Keratinocyte (primary cell): ENCODE results near the gene SERPINA5. TPM values are rescaled to one million over a fixed set of nuclear protein-coding genes. Genes with fewer than 3 reads are reported as not detected.

Source experiments
- DNase-seq: peaks from one replicate; pipeline ENCODE4 v3.0.0-alpha.2; 2011; ENCODE audit warnings: low read depth, missing footprints, low spot score
- FAIRE-seq: peaks from 2 replicates; lab custom pipeline; 2011; peaks lifted over from hg19 to GRCh38; lab: Jason Lieb, UNC
- H2AFZ ChIP-seq: 2 replicates; pipeline ENCODE4 v1.6.0; 2012; ENCODE audit warnings: low read length, control low read depth, inconsistent platforms; ENCODE audit not compliant: control insufficient read depth
- H3K27ac ChIP-seq: 2 replicates; pipeline ENCODE4 v1.5.1; 2011; ENCODE audit warnings: low read length; ENCODE audit not compliant: control insufficient read depth, insufficient read depth
- H3K27me3 ChIP-seq: 3 replicates; pipeline ENCODE4 v1.6.0; 2011; ENCODE audit warnings: low read length; ENCODE audit not compliant: control insufficient read depth, insufficient read depth; ENCODE audit errors: extremely low read depth
- H3K36me3 ChIP-seq, 2 experiments: 2 replicates in 1 of 2; 3 replicates in 1 of 2; pipeline ENCODE4 v1.5.1; 2011; ENCODE audit warnings: low read length in 2 of 2, mild to moderate bottlenecking in 1 of 2; ENCODE audit not compliant: control insufficient read depth in 2 of 2, insufficient read depth in 2 of 2; ENCODE audit errors: extremely low read depth in 1 of 2
- H3K4me1 ChIP-seq: 3 replicates; pipeline ENCODE4 v1.5.1; 2011; ENCODE audit warnings: low read length; ENCODE audit not compliant: control insufficient read depth, insufficient read depth; ENCODE audit errors: extremely low read depth
- H3K4me2 ChIP-seq: 3 replicates; pipeline ENCODE4 v1.6.0; 2011; ENCODE audit warnings: low read depth, low read length; ENCODE audit not compliant: control insufficient read depth, insufficient read depth; ENCODE audit errors: extremely low read depth
- H3K4me3 ChIP-seq, 3 experiments: fragments of 200-600 bp in 1 of 3; sonication (generic) in 1 of 3; 2 replicates in 2 of 3; 3 replicates in 1 of 3; pipeline ENCODE4 v1.5.1; 2011 to 2016; ENCODE audit warnings: low read length in 3 of 3, mild to moderate bottlenecking in 3 of 3, control low read depth in 2 of 3, inconsistent platforms in 1 of 3, low read depth in 1 of 3, mixed read lengths in 1 of 3, mixed run types in 1 of 3, moderate library complexity in 1 of 3; ENCODE audit not compliant: control insufficient read depth in 2 of 3, insufficient read depth in 2 of 3; ENCODE audit errors: extremely low read depth in 1 of 3
- H3K79me2 ChIP-seq: 2 replicates; pipeline ENCODE4 v1.6.0; 2012; ENCODE audit warnings: low read length; ENCODE audit not compliant: control insufficient read depth, insufficient read depth
- H3K9ac ChIP-seq: 3 replicates; pipeline ENCODE4 v1.6.0; 2011; ENCODE audit warnings: low read length; ENCODE audit not compliant: control insufficient read depth, insufficient read depth; ENCODE audit errors: extremely low read depth
- H3K9me1 ChIP-seq: 3 replicates; pipeline ENCODE4 v1.6.0; 2011; ENCODE audit warnings: low read length; ENCODE audit not compliant: control insufficient read depth, insufficient read depth; ENCODE audit errors: extremely low read depth
- H3K9me3 ChIP-seq: 2 replicates; pipeline ENCODE4 v1.5.1; 2012; ENCODE audit warnings: low read depth, low read length; ENCODE audit not compliant: control insufficient read depth
- H4K20me1 ChIP-seq: 3 replicates; pipeline ENCODE4 v1.6.0; 2011; ENCODE audit warnings: low read length; ENCODE audit not compliant: control insufficient read depth, insufficient read depth; ENCODE audit errors: extremely low read depth
- EZH2 ChIP-seq: IDR thresholded peaks from one replicate; pipeline ENCODE4 v1.6.1; 2012; ENCODE audit warnings: inconsistent platforms, mild to moderate bottlenecking, low read length, moderate library complexity
- dilution Hi-C: fragments of 300-500 bp; cut with MboI; formaldehyde crosslinking; loops from one replicate; pipeline ENCODE4 v1.7.0; 2020; ENCODE audit warnings: low sequenced_read_pairs; ENCODE audit not compliant: extremely low pct_ligation_motif_present
- polyA plus RNA-seq, 5 experiments: library from polyadenylated mRNA; depleted of rRNA in 3 of 5; stranded (reverse) in 3 of 5; stranded (forward) in 1 of 5; unstranded in 1 of 5; fragments of >200 nt; gene quantifications; 1 replicate in 1 of 5; 2 replicates in 3 of 5; 3 replicates in 1 of 5; pipeline versions ENCODE4 v1.2.1 to v1.2.3, GENCODE V29; 2011 to 2012; ENCODE audit warnings: missing spikeins in 2 of 5, low read depth in 1 of 5, low replicate concordance in 1 of 5
- TF ChIP-seq, protein P1 (sequence below), 3 experiments: IDR thresholded peaks in 1 of 3; conservative IDR thresholded peaks in 1 of 3; optimal IDR thresholded peaks in 1 of 3; 2 replicates in 2 of 3; 3 replicates in 1 of 3; pipeline versions ENCODE3 to v1.5.1; 2011; ENCODE audit warnings: low read length in 3 of 3, mild to moderate bottlenecking in 3 of 3, moderate library complexity in 2 of 3, control low read depth in 1 of 3, inconsistent platforms in 1 of 3; ENCODE audit not compliant: insufficient read depth in 2 of 3; ENCODE audit errors: extremely low read depth in 1 of 3

Gene SERPINA5
- polyA plus RNA-seq, 1 donor (not counting 4 experiments of a cell fraction or from before 2014, with no cell fraction given): not detected

DNA sequence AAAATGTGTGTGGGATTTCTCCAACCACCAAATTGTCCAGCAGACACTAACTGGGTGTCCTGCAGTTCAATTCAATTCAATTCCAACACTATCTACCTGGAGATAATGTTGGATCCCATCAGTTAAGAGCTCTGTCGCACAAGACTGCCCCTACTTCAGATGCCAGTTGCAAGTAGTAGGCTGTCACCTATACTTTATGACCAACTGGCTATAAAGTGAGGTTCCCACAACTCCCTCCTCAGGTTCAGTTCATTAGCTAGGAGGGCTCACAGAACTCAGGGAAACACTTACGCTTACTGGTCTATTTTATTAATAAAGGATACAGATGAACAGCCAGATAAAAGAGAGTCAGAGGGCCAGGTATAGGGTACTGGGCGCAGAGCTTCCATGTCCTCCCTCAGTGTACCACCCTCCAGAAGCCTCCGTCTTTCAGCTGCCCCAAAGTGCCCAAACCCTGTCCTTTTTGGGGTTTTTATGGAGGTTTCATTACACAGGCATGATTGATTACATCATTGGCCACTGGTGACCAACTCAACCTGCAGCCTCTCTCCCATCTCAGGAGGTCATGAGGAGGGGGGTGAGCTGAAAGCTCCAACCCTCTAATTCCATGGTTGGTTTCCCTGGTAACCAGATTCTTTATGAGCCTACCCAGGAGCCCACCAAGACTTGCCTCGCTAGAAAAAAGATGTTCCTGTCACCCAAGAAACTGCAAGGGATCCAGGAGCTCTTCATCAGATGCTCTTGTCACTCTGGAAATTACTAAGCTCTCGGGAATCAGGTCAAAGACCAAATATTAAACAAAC is 7.5 kb upstream of the SERPINA5 start:
- no peak for FAIRE-seq
- DNase-seq: no peak
- TF ChIP-seq, protein P1, sequence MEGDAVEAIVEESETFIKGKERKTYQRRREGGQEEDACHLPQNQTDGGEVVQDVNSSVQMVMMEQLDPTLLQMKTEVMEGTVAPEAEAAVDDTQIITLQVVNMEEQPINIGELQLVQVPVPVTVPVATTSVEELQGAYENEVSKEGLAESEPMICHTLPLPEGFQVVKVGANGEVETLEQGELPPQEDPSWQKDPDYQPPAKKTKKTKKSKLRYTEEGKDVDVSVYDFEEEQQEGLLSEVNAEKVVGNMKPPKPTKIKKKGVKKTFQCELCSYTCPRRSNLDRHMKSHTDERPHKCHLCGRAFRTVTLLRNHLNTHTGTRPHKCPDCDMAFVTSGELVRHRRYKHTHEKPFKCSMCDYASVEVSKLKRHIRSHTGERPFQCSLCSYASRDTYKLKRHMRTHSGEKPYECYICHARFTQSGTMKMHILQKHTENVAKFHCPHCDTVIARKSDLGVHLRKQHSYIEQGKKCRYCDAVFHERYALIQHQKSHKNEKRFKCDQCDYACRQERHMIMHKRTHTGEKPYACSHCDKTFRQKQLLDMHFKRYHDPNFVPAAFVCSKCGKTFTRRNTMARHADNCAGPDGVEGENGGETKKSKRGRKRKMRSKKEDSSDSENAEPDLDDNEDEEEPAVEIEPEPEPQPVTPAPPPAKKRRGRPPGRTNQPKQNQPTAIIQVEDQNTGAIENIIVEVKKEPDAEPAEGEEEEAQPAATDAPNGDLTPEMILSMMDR (optimal IDR thresholded peaks at IDR 0.05 in 1 of 3, IDR thresholded peaks at IDR 0.05 in 1 of 3, conservative IDR thresholded peaks at IDR 0.05 in 1 of 3; ENCODE audit: extremely low read depth in 1 of 3, insufficient read depth in 2 of 3, low read length in 3 of 3): no peak
- TF ChIP-seq EZH2: no peak

DNA sequence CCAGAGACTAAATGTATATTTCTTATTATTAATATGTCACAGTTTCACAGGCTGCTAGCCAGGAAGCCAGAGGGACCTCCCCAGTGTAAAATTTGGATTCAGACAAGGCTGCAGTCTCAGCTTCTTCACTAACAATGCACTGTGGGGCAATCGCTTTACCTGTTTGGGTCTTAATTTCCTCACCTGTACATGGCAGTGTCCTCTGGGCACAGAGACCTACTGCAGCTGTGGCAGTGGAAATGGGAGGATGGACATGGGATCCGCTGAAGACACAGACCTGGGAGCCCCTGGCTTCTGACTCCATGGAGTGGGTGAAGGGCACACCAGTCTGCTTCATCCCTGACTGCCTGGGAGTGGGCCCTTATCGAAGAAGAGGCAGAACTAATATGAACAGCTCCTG is 6.9 kb upstream of the SERPINA5 start:
- Histone ChIP-seq H4K20me1 (no peaks in the 10 kb centered on the region), H3K4me3 (no peak overlapping the region), H3K4me2 (no peak overlapping the region), H3K27ac (no peak overlapping the region), H3K4me1 (no peaks in the 10 kb centered on the region), H3K9me1 (no peaks in the 10 kb centered on the region), H3K79me2 (no peaks in the 10 kb centered on the region), H2AFZ (no peak overlapping the region), H3K9me3 (no peaks in the 10 kb centered on the region), H3K27me3 (no peaks in the 10 kb centered on the region), H3K9ac (no peak overlapping the region), H3K36me3 (no peaks in the 10 kb centered on the region)
- dilution Hi-C loops: no loop called here
- no peak for TF ChIP-seq EZH2
- TF ChIP-seq, protein P1 (optimal IDR thresholded peaks at IDR 0.05 in 1 of 3, IDR thresholded peaks at IDR 0.05 in 1 of 3, conservative IDR thresholded peaks at IDR 0.05 in 1 of 3; ENCODE audit: extremely low read depth in 1 of 3, insufficient read depth in 2 of 3, low read length in 3 of 3): no peak
- FAIRE-seq (no peak), DNase-seq (no peak)

More for the DNA sequence above, 7.5 kb upstream of the SERPINA5 start:
- Histone ChIP-seq H3K4me1 (no peaks in the 10 kb centered on the region), H3K9me3 (no peaks in the 10 kb centered on the region), H3K36me3 (no peaks in the 10 kb centered on the region), H4K20me1 (no peaks in the 10 kb centered on the region), H3K27me3 (no peaks in the 10 kb centered on the region), H2AFZ (no peak overlapping the region), H3K4me2 (no peak overlapping the region), H3K27ac (no peak overlapping the region), H3K4me3 (no peak overlapping the region), H3K9me1 (no peaks in the 10 kb centered on the region), H3K9ac (no peak overlapping the region), H3K79me2 (no peaks in the 10 kb centered on the region)
- dilution Hi-C loops: no loop called here
